Measurements from ENCODE around the gene XPNPEP3. TPM values are rescaled to one million over a fixed set of nuclear protein-coding genes. Genes with fewer than 3 reads are reported as not detected.

The XPNPEP3 gene
- 10 to 100 TPM in 3 of 4 donors, 1 to 10 TPM in 1; 10.0 to 19.5 (median 14.6) TPM for total RNA-seq

- H3K4me3 ChIP-seq = peak within 1 kb of the TSS; percentile 88
- no peaks in the 10 kb centered on the region for H3K9me3 ChIP-seq
- no peaks in the 10 kb centered on the region for H3K36me3 ChIP-seq
- peak; percentile 99 for DNase-seq (ENCODE audit: low spot score in 2 of 2)
- TF ChIP-seq POLR2AphosphoS5 (IDR thresholded peaks at IDR 0.05) (peak in 2 of 3 donors; percentile 84), EP300 (IDR thresholded peaks at IDR 0.05) (no peak), POLR2A (IDR thresholded peaks at IDR 0.05) (peak; percentile 47 to 83), CTCF (IDR thresholded peaks at IDR 0.05) (peak in 1 of 2 donors; percentile 19)
- peak within 1 kb of the TSS; percentile 97 for H3K27ac ChIP-seq
- no peaks in the 10 kb centered on the region for H3K27me3 ChIP-seq
- H3K4me1 ChIP-seq = peaks cover 51% of the 10 kb centered on the region
- under 1% methylated on average over 46 of the region's 63 CpGs for WGBS
Observed at GRCh38 chr22:40856513-40857308, at the start of gene XPNPEP3, which contains the start of gene ST13. Gene XPNPEP3, plus strand, starts transcription at chr22:40857148. Its CDS starts 34 bp downstream, at chr22:40857182. Gene ST13, minus strand, starts transcription at chr22:40856639. Its CDS starts 99 bp downstream, at chr22:40856540.

GRCh38 chr22:40808018-40808841, 48.7 kb upstream of the XPNPEP3 start:
- peaks cover 4% of the 10 kb centered on the region for H3K36me3 ChIP-seq
- DNase-seq (ENCODE audit: low spot score in 2 of 2) = no peak
- H3K9me3 ChIP-seq = no peaks in the 10 kb centered on the region
- H3K4me1 ChIP-seq = peaks cover 13% of the 10 kb centered on the region
- TF ChIP-seq CTCF (IDR thresholded peaks at IDR 0.05) = no peak
- no peak for TF ChIP-seq EP300 (IDR thresholded peaks at IDR 0.05)
- no peak for TF ChIP-seq POLR2A (IDR thresholded peaks at IDR 0.05)
- TF ChIP-seq POLR2AphosphoS5 (IDR thresholded peaks at IDR 0.05) = no peak
- WGBS = 45% methylated on average over 6 of the region's 6 CpGs
- H3K27me3 ChIP-seq = no peaks in the 10 kb centered on the region
- no peak overlapping the region for H3K27ac ChIP-seq
- H3K4me3 ChIP-seq = no peak overlapping the region

- Histone ChIP-seq H3K9me3 (no peaks in the 10 kb centered on the region), H3K4me1 (peaks cover 20% of the 10 kb centered on the region), H3K36me3 (no peaks in the 10 kb centered on the region), H3K27me3 (no peaks in the 10 kb centered on the region), H3K27ac (no peak overlapping the region), H3K4me3 (no peak overlapping the region)
- TF ChIP-seq EP300 (IDR thresholded peaks at IDR 0.05) = no peak
- TF ChIP-seq POLR2A (IDR thresholded peaks at IDR 0.05) = no peak
- no peak for TF ChIP-seq POLR2AphosphoS5 (IDR thresholded peaks at IDR 0.05)
- no peak for DNase-seq (ENCODE audit: low spot score in 2 of 2)
Observed at GRCh38 chr22:40813912-40814315, 43.0 kb upstream of the XPNPEP3 start.

GRCh38 chr22:40817737-40818136, 39.2 kb upstream of the XPNPEP3 start:
- TF ChIP-seq CTCF (IDR thresholded peaks at IDR 0.05) = no peak
- TF ChIP-seq POLR2AphosphoS5 (IDR thresholded peaks at IDR 0.05) = no peak
- Histone ChIP-seq H3K27me3 (no peaks in the 10 kb centered on the region), H3K9me3 (no peaks in the 10 kb centered on the region), H3K36me3 (no peaks in the 10 kb centered on the region), H3K27ac (no peak overlapping the region), H3K4me3 (peak overlapping the region; percentile 90), H3K4me1 (peaks cover 31% of the 10 kb centered on the region)
- no peak for DNase-seq (ENCODE audit: low spot score in 2 of 2)
- WGBS = 89% methylated on average over 4 of the region's 4 CpGs

GRCh38 chr22:40818192-40818746, 38.7 kb upstream of the XPNPEP3 start:
- Histone ChIP-seq H3K27me3 (no peaks in the 10 kb centered on the region), H3K9me3 (no peaks in the 10 kb centered on the region), H3K36me3 (peaks cover 4% of the 10 kb centered on the region), H3K4me1 (peaks cover 31% of the 10 kb centered on the region), H3K27ac (no peak overlapping the region), H3K4me3 (peak overlapping the region; percentile 90)
- no peak for TF ChIP-seq POLR2A (IDR thresholded peaks at IDR 0.05)
- DNase-seq (ENCODE audit: low spot score in 2 of 2) = no peak
- WGBS = 17% methylated on average over 14 of the region's 14 CpGs

Measured in suprapubic skin (tissue), 4 donors.